ENCODE measurements around the gene SOS2.

DNA sequence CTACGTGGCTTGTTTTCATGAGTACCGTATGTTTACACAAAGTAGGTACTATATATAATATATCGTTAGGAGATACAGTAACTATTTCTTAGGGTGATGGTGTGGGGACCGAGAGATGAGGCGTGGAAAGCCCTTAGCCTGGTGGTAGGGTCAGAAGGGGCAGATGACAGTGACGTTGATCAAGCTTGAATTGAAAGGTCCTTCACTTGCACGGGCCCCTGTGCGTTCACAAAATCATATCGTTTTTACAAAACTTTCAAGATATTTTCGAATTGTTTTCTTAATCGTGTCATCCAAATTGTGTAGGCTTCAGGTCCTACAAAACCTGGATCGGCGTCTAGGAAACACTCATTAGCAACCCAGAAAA, 881 bp upstream of the SOS2 start:
- no peak for TF ChIP-seq CTCF (IDR thresholded peaks at IDR 0.05; ENCODE audit: low read length)
- no peak for TF ChIP-seq EZH2 (optimal IDR thresholded peaks at IDR 0.05; ENCODE audit: low read depth, low read length)
- TF ChIP-seq EZH2phosphoT487 (IDR thresholded peaks at IDR 0.05; ENCODE audit: low read length): no peak

Data from MM.1S (cell line).